HK-2 (cell line): Measurements from ENCODE around the gene OSTM1.
A peak's percentile ranks its signal among the peaks of the same experiment; 100 is the strongest.

Experiments used
- DNase-seq: peaks from one replicate; pipeline ENCODE4 v3.0.0-alpha.2; 2018; ENCODE audit not compliant: unreplicated experiment

Gene OSTM1

GRCh38 chr6:108074359-108075144, at the start of gene OSTM1:
Gene OSTM1, minus strand, starts transcription at chr6:108074741. Its CDS starts 90 bp downstream, at chr6:108074651.
- peak; percentile 89 for DNase-seq

- no peak for DNase-seq
Observed at GRCh38 chr6:108123946-108124345, 49.4 kb upstream of the OSTM1 start.

- DNase-seq = no peak
Observed at GRCh38 chr6:108123481-108123929, 49.0 kb upstream of the OSTM1 start.

- no peak for DNase-seq
Observed at GRCh38 chr6:108121612-108122011, 47.1 kb upstream of the OSTM1 start.

- no peak for DNase-seq
Observed at GRCh38 chr6:108120311-108120710, 45.8 kb upstream of the OSTM1 start.

GRCh38 chr6:108119769-108120141, 45.2 kb upstream of the OSTM1 start:
- DNase-seq = no peak

- no peak for DNase-seq
Observed at GRCh38 chr6:108118810-108119768, 44.5 kb upstream of the OSTM1 start.

- DNase-seq = no peak
Observed at GRCh38 chr6:108118359-108118724, 43.8 kb upstream of the OSTM1 start.

- peak; percentile 41 for DNase-seq
Observed at GRCh38 chr6:108117427-108118358, 43.2 kb upstream of the OSTM1 start.

- DNase-seq = no peak
Observed at GRCh38 chr6:108116546-108117426, 42.2 kb upstream of the OSTM1 start.

GRCh38 chr6:108115598-108116058, 41.1 kb upstream of the OSTM1 start:
- DNase-seq = peak; percentile 40

- no peak for DNase-seq
Observed at GRCh38 chr6:108114841-108115597, 40.5 kb upstream of the OSTM1 start.

GRCh38 chr6:108113557-108114519, 39.3 kb upstream of the OSTM1 start:
- DNase-seq = peak; percentile 34

GRCh38 chr6:108108374-108108773, 33.8 kb upstream of the OSTM1 start:
- DNase-seq = no peak

- no peak for DNase-seq
Observed at GRCh38 chr6:108107102-108107501, 32.6 kb upstream of the OSTM1 start.

- no peak for DNase-seq
Observed at GRCh38 chr6:108106694-108107093, 32.2 kb upstream of the OSTM1 start.

- DNase-seq = no peak
Observed at GRCh38 chr6:108106261-108106660, 31.7 kb upstream of the OSTM1 start.

- no peak for DNase-seq
Observed at GRCh38 chr6:108105571-108105970, 31.0 kb upstream of the OSTM1 start.

GRCh38 chr6:108102965-108103364, 28.4 kb upstream of the OSTM1 start:
- no peak for DNase-seq
